DMS 273 treated with DMSO at 0.1 percent for 48 hours (cell line): ENCODE data around the gene FLVCR1.
"Not testable (repeated sequence)": the region's sequence is repeated elsewhere in the genome, so short reads cannot be mapped to it uniquely, and the experiment has no call there.

Experiments
- DNase-seq: peaks from one replicate; lab custom pipeline; 2025; lab: John Stamatoyannopoulos, UW

FLVCR1 gene

GRCh38 chr1:212857992-212858460 is at the start of gene FLVCR1:
Gene FLVCR1 (plus strand): TSS chr1:212858275. CDS start chr1:212858453, 178 bp downstream.
- peak; percentile 94 for DNase-seq

GRCh38 chr1:212814537-212815334 is 43.3 kb upstream of the FLVCR1 start:
- no peak for DNase-seq

- no peak for DNase-seq
These were observed 41.4 kb upstream of the FLVCR1 start for GRCh38 chr1:212816567-212817278.

- DNase-seq: no peak
These were observed 38.3 kb upstream of the FLVCR1 start for GRCh38 chr1:212819726-212820125.

- no peak for DNase-seq
These were observed 37.1 kb upstream of the FLVCR1 start for GRCh38 chr1:212820969-212821368.

- DNase-seq: no peak
These were observed 35.1 kb upstream of the FLVCR1 start for GRCh38 chr1:212822956-212823355.

GRCh38 chr1:212824201-212824600 is 33.9 kb upstream of the FLVCR1 start:
- no peak for DNase-seq

DNA sequence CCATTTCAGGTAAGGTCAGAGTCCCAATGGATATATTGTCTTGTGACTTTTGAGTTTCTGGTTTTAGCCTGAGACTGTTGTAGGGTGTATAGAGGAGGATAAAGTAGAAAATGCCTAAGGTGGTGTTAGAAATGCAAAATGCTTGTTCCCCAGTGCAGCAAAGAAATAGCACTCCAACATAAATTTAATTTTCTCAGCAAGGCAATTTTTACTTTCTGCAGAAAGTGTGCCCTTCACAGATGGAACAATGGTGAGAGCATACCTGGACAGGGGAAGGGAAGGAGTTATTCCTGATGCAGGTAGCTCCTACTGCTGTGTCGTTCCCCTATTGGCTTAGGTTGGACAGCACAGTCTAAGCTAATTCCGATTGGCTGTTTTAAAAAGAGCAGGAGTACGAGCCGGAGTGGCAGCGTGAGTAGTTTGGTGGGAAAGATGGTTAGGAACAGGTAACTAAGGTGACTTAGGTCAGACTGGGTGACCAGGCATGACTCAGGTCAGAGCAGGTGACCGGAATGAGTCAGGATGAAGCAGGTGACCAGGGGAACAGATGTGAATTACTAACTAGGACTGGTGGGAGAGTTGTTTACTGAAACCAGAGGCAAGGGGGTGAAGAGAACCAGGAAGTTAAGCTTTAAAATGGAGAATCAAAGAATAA is 32.1 kb upstream of the FLVCR1 start:
- DNase-seq: no peak

- DNase-seq: no peak
These were observed 30.8 kb upstream of the FLVCR1 start for GRCh38 chr1:212827171-212827776.

DNA sequence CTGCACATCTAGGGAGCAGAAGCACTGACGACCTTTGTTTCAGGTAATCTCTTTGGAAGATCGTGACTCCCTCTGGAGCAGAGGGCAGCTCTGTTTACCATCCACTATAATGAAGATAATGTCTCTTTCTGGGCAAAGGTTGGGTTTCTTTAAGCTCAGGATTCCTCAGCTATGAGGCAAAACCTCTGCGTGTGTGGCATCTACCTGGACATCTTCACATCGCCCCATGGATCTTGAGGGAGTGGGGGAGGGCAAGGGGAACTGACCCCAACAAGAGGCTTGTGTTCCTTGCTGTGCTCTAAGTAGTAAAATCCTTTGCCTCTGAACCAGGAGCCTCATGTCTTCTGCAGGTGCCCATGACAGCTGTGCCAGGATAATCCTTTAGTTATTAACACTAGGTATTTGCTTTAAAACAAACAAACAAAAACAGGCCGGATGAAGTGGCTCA is 30.2 kb upstream of the FLVCR1 start:
- DNase-seq: no peak

DNA sequence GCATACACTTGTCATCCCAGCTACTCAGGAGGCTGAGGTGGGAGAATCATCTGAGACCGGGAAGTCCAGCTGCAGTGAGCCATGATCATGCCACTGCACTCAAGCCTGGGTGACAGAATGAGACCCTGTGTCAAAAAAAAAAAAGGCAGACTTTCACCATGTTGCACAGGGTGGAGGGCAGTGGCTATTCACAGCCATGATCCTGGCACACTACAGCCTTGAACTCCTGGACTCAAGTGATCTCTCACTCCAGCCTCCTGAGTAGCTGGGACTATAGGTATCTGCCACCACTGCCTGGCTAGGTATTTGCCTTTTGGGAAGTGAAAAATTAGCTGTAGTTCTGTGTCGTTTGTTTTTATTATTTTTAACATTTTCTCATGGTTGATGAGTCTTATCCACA is 29.7 kb upstream of the FLVCR1 start:
- no peak for DNase-seq

DNA sequence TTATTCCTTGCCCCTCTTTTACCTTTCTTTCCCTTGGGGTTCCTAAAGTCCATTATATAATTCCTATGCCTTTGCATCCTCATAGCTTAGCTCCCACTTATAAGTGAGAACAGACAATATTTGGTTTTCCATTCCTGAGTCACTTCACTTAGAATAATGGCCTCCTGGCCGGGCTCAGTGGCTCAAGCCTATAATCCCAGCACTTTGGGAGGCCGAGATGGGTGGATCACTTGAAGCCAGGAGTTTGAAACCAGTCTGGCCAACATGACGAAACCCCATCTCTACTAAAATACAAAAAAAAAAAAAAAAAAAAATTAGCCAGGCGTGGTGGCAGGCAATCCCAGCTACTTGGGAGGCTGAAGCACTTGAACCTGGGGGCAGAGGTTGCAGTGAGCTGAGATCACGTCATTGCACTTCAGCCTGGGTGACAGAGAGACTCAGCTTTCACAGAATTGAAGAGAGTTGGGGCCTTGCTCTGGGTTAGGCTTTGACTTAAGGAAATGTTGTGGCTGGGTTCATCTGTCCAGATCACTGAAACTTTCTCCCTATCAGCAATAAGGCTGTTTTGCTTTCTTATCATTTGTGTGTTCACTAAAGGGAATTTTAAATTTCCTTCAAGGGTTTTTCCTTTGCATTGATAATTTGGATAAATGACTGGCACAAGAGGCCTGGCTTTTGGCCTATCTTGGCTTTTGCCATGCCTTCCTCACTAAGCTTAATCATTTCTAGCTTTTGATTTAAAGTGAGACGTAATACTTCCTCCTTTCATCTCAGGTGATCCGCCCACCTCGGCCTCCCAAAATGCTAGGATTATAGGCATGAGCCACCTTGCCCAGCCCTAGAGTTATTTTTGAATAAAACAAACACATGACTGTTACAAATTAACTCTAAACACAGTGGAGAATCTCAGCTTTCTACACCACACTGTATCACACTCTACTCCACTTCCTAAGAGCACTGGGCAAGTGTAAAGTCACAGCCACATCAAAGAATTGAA is 24.6 kb upstream of the FLVCR1 start:
- not testable (repeated sequence) for DNase-seq

GRCh38 chr1:212838145-212838544 is 19.9 kb upstream of the FLVCR1 start:
- DNase-seq: no peak

DNA sequence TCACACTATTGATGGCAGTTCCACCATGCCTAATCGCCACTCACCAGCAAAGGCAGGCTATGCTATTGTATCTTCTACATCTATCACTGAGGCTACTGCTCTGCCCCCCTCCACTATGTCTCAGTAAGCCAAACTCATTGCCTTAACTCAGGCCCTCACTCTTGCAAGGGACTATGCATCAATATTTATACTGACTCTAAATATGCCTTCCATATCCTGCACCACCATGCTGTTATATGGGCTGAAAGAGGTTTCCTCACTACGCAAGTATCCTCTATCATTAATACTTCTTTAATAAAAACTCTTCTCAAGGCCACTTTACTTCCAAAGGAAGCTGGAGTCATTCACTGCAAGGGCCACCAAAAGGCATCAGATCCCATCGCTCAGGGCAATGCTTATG is 13.6 kb upstream of the FLVCR1 start:
- DNase-seq: not testable (repeated sequence)

GRCh38 chr1:212847549-212847948 is 10.5 kb upstream of the FLVCR1 start, which contains the start of gene SPATA45:
Gene SPATA45 (minus strand): TSS chr1:212847649. CDS start chr1:212836149, 11,500 bp downstream.
- DNase-seq: no peak

DNA sequence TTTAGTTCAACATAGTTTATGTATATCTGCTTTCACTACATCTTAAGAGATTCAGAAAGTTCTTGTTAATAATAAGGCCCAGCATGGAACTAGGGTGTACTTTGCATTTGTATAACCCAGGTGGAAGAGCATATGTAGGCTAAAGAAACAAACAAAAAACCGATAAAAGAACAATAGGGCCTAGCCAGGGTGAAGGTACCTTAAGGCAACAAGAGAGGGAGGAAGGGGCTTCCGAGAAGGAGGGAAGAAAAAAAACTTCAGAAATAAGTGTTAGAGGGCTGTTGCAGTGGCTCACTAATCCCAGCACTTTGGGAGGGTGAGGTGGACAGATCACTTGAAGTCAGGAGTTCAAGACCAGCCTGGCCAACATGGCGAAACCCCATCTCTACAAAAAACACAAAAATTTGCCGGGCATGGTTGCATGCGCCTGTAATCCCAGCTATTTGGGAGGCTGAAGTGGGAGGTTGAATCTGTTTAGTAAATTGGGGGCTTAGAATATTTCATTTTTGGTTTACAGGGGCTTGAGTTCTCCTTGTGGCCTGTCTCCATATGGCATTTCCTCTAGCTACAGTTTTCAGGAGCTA is 5.9 kb upstream of the FLVCR1 start:
- no peak for DNase-seq

DNA sequence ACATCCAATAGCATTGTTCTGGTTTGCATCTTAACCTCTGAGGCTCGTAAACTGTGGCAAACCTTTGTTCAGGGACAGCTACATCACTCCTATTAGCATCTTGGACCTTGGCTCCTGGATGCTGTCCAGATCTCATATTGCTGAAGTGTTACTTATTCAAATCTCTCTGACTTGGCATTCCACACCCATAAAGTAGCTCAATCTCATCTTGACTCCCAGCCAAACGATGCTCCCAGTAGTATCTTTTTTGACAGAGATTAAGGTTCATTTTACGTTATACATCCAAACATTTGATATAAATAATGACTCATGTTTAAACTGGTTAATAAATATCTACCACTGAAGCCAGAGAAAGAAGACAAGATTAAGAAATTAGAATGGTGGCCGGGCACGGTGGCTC is 4.4 kb upstream of the FLVCR1 start:
- no peak for DNase-seq

DNA sequence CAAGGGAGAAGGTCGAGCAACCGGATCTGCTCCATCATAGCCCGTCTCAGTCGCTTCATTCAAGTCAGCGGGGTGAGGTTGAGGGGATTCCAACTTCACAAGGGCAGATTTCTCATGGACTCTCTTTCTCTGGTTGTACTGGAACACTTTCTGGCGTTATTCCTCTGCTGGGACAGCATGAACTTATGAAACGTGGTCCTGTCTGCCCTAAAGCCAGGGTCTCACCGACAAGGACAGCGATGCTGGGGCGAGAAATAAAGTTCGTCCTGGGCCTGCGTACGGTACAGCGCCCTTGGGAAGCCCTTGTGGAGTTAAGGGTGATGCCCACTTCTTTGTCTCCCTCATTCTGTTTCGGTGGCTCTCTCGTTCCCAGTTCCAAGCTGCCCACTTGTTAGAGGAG is 1.3 kb upstream of the FLVCR1 start:
- no peak for DNase-seq

DNA sequence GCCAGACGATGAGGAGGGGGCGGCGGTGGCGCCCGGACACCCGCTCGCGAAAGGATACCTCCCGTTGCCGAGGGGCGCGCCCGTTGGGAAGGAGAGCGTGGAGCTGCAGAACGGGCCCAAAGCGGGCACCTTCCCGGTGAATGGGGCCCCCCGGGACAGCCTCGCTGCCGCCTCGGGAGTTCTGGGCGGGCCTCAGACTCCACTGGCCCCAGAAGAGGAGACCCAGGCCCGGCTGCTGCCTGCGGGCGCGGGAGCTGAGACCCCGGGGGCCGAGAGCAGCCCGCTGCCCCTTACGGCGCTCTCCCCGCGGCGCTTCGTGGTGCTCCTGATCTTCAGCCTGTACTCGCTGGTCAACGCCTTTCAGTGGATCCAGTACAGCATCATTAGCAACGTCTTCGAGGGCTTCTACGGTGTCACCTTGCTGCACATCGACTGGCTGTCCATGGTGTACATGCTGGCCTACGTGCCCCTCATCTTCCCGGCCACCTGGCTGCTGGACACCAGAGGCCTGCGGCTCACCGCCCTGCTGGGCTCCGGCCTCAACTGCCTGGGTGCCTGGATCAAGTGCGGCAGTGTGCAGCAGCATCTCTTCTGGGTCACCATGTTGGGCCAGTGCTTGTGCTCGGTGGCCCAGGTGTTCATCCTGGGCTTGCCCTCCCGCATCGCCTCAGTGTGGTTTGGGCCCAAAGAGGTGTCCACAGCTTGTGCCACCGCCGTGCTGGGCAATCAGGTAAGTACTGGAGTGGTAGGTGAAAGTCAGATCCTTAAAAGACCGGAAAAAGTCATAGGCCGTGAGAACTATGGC is 588 bp downstream of the FLVCR1 start:
- DNase-seq: no peak
